HG03378 (cell line): ENCODE data around the gene PLB1.

Experiments used
- ATAC-seq: cut with Tn5 transposase; IDR thresholded peaks from one replicate; pipeline ENCODE4 v1.9.1; 2021; ENCODE audit warnings: mild to moderate bottlenecking, moderate library complexity; ENCODE audit not compliant: unreplicated experiment

PLB1 gene

DNA sequence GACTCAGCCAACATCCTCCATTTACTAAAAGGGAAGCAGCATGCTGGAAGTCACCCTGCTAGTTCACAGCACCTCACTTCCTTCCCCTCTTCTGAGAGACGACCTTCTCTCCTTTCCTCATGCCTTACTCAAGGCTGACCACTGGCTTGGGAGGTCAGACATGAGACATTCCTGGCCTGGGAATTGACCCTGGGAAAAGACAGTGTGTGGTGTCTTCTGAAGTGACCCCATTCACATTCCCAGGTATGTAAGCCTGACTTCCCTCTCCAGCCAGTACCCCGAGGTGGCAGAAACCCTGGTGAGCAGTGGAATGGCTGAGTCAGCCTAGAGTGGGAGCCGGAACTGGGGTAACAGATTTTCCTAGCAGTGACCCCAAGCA lies 92.4 kb downstream of the PLB1 start:
- no peak for ATAC-seq

DNA sequence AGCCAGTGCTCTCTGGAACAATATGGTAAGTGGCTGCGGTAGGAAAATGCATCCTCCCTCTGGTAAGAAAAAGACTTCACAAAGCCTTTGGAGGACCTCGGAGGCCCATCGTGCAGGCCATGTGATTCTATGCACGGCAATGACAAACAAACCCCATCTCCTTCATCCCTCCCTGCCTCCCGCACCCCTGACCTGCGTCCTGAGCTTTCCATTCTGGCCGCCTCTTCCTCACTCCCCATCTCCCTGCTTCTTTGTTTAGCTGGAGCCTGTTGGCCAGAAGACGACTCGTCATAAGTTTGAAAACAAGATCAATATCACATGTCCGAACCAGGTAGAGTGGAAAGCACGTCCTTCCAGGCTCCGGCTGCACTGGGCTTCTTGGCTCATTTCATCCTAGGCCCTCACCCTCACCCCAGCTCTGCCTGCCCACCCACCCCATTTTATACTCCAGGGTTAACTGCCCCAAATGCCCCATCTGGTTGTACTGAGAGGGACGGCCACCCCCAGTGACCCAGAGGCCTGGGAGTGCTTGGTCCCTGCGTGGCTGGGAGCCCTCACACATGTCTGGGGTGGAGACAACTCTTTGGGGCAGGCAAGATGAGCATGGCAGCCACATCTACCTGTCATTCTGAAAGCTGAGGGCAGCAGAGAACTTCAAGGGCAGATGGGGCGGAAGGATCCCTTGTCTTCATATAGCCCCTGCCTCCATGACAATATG lies 94.0 kb downstream of the PLB1 start:
- no peak for ATAC-seq

DNA sequence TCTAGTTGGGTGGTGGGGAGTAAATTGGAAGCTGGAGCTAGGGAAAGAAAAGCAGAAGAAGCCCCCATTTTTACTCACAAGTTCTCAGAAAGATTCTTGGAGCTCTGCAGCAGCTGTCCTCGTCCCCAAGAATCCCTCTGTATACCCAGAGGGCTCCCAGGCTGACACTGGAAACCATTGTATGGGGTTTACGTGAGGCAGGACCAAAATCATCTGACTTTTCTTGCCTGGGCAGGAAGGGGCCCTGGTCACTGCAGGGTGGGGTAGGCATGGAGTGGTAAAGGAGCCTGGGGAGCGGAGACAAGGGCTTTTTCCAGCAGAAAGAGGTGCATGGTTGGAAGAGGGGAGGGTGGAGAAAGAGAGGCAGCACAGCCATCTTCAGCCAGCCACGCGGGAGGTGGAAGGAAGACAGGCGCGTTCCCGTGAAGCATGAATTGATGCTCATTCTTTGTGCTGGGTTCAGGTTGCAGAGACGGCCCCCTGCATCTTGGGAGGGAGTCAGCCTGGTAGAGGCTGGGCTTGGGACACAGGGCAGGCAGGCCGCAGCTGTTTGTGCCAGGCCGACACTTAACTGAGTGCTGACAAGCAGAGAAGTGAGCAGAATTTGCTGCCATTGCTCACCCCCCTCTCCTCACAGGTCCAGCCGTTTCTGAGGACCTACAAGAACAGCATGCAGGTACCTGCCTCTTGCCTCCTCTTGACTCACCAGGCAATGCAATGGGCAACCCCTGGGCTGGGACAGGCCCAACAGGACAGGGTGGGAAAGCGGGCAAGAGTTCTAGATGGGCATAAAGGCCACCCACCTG lies 94.8 kb downstream of the PLB1 start:
- no peak for ATAC-seq

DNA sequence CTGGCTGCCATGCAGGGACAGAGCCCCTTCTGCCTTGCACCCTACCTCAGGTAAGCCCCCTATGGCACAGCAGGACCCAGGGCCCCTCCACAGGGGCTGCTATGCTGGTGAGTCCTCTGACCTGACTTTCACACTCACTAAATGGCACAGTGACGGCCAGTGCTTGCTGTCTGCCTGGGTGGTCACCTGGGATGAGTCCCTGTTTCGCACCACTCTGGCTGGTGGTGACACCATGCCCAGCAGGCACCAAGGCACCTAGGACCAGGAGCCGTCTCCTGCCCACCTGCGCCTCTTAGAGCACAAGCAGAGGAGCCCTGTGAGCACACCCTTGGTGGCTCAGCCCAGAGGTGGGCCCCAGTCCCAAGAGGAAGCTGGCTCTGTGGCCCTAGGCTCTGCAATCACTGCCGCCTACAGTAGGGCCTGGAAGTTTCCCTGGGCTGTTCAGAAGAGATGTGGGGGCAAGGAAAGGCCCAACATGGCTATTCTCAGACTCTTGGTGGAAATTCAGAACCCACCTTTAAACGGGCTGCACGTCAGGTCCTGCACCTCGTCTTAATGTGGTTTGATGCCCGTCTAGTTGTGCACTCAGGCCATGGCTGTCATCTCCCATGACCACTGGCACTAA lies 96.0 kb downstream of the PLB1 start:
- ATAC-seq = no peak

DNA sequence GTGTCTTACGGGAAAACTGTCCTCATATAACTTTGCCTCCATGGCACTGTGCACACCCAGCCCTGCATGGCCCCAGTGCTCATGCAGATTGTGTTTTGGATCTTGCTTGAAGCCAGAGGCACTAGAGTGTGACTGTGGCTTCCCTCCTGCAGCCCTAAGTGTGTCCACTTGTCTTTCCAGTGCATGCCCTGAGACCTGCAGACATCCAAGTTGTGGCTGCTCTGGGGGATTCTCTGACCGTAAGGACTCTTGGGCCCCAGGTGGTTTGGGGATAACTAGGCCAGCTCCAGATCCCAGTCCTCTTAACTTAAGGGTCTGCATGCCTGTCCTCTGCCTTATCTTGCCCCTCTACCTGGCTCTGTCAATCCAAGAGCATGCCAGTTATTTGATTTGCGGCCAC lies 96.6 kb downstream of the PLB1 start:
- ATAC-seq = no peak

DNA sequence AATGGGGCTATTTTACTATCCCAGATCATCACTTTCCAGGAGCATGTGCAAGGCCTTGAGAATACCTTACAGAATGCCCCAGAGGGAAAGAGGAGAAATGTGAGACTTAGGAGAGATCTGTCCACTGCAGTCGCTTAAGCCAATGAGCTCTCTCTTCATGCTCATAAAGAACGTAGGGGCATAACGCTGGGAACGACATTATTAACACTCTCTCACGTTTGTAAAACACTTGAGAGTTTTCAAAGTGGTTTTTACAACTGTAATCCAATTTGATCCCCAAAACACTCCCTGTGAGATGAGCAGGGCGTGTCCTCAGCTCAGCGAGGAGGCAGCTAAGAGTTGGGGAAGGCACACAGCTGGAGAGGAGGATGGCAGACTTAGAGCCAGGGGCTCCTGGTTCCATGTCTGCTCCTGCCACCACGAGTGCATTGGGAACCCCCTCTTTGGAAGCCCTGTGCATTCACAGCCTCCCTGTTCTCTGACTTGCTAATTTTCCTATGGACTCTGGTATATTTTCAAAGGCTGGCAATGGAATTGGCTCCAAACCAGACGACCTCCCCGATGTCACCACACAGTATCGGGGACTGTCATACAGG lies 97.4 kb downstream of the PLB1 start:
- ATAC-seq = no peak

DNA sequence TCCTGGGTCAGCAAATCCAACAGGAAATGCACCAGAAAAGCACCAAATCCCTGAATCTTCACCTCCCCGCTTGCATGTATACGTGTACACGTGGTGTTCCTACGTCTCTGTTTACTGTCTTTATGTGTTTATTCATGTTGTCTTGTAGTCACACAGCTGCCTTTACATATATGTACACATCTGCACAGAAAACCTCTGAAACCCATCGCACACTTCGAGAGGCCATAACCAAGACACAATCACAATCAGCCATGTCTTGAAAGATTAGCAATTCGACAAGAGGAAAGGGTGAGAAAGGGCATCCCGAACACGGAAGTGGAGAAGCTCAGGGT lies 98.1 kb downstream of the PLB1 start:
- ATAC-seq = peak; percentile 31

DNA sequence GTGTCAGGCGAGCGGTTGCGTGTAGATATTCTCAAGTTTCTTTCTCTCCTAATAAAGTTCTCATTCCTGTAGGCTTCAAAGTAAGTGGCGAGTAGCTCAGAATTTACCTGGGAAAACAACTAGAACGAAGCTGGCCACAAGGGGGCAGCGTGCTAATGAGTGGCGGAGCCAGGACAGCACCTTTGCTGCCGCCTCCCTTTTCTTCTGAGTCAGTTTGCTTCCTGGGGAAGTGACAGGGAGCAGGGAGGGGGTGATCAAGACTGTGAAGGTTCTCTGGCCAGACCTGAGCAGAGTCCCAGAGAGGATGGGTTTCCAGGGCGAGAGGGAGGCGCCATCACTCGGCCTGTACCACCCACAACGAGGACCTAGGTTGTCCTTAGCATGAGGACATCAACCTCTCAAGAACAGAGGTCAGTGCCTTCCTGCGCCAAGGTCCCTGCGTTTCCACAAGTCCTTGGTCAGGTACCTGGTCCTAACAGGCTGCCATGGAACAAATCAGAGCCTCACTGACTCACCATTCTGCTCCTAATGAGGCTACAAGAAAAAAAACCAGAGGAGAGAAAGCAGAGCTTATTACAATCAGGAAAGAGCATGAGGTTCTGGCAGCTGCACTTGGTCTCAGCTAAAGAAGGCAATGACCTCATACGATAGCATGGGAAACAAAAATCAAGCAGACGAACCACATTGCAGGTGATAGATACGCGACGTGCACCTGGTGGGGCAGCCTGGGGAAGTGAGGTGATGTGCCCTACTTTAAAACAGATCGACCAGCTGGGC lies 98.7 kb downstream of the PLB1 start:
- peak; percentile 59 for ATAC-seq

DNA sequence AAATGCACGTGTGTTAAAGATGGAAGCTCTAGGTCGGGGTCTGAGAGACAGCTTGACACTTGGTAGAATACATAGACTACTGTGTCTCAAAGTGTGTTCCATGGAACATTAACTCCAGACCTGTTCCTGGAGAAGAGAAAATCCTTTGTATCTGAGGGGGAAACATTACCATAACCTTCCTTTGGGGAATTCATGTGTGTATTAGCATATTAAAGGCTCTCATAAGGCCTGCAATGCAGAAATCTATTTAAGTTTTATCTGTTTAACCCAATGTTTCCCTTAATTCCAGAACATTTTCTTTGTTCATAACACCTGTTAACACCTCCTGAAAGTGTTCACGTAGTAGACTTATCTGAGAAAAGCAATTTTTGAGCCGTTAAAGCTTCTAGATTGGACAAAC lies 99.5 kb downstream of the PLB1 start:
- no peak for ATAC-seq

DNA sequence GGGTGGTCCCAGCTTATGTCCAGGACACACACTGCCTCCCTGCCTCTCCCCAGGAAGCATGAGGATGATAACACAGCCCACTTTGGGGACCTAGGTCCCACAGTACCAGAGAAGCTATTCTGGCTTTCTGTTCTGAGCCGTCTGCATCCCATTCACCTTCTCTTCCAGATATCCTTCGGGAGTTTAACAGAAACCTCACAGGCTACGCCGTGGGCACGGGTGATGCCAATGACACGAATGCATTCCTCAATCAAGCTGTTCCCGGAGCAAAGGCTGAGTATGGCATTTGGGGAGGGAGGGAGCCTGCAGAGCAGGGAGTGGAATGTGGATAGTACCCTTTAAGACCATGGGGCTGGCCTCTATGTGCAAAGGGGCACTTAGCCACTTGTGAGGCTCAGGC lies 102.6 kb downstream of the PLB1 start:
- ATAC-seq = no peak

DNA sequence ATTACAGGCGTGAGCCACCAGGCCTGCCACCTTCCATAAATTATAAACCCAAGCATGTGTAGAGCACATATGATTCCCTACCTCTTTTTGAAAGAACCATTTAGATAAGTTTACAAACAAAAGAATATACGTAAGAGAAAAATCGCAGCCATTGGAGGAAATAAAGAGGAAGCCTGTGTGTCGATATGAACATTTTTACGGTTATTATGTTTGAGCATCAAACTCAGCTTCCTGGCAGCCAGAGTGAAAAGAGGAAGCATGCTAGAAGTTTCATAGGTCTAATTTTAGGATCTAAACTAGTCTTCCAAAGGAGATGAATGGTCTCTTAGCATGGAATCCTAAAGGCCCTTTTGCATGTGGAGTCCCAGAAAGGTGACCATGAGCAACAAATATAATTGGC lies 104.3 kb downstream of the PLB1 start:
- ATAC-seq = no peak

DNA sequence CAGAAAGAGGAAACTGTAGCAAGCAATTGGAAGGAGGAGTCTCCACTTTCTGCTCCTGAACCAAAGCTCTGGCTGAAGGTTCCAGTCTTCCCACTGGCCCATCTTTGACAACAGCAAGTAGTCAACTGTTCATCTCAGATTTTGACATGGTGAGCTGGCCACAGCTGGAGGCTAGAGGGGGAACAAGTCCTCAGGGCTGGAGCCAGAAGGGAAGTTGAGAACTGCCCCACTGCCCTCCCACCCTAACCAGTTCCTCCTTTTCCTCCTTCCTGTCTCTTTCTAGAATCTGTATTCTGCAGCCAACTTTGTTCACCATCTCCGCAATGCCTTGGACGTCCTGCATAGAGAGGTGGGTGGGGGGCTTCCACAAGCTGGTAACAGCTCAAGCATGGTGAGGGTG lies 105.8 kb downstream of the PLB1 start:
- no peak for ATAC-seq

DNA sequence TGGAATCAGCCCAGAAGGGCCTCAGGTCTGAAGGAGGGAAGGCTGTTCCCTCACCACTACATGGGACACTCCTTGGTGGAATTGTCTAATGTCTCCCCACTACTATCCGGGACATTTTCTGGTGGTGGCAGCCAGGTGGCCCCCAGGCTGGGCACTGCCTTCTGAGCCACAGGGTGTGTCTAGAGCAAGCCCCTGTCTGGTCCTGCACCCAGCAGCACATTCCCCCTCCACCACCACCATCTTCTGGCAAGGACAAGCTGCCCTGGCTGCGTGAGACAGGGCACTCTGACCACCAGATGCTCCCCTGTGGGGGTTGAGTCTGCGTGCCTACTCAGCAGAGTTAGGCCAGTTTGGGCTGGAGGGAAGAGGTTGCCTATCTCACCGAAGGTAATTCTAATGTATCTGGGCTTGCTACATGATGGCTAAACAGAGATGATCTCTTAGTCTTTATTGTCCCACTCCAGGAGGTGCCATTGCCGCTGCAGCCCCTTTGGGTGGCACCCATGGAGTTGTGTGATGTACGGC lies 106.3 kb downstream of the PLB1 start:
- no peak for ATAC-seq

DNA sequence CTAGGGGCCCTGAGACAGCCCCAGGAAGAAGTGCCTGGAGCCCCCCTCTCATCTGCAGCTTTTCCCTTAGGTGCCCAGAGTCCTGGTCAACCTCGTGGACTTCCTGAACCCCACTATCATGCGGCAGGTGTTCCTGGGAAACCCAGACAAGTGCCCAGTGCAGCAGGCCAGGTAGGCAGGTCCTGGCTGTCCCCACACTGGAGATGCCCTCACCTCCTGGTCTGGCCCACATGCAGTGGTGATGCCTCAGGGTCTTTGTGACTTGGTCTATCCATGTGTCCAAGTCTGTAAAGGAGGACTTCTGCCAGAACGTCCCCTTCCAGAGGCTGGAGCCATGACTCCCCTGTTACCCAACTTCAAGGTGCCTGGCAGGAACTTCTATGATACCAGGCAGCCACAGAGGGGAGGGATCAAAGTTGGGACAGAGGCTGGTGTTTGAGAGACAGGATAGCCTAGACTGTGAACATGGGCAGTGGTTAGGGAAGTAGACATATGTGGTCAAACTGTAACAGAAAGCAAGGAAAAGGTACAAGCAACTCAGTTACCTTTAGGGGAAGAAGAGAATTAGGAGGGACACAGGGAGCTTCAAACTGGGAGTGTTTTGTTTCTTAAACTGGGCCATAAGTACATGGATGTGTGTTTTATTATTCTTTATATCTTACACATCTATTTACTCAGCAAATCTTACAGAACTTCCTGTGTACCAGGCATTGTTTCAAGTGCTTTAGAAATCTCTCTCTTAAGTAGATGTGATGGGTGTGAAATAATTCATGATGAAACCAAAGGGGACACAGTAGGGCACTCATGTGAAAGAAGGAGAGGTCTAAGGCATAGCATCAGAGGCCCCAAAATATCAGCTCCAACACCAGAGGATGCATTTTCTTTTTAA lies 107.1 kb downstream of the PLB1 start:
- no peak for ATAC-seq

DNA sequence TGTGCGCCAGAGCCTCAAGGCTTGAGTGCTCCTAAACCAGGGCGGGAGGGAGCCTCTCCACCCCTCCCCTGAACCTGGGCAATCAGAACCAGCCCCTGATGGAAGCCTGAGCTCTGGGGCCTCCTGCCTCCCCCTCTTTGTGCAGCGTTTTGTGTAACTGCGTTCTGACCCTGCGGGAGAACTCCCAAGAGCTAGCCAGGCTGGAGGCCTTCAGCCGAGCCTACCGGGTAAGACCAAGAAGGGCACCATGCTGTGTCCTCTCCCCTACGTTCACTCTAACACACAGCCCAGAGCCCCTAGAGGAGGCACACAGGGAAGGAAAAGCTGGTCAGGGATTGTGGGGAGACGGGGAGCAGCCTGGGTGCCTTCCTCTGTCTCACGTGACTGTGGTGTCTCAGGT lies 108.0 kb downstream of the PLB1 start:
- ATAC-seq = no peak

DNA sequence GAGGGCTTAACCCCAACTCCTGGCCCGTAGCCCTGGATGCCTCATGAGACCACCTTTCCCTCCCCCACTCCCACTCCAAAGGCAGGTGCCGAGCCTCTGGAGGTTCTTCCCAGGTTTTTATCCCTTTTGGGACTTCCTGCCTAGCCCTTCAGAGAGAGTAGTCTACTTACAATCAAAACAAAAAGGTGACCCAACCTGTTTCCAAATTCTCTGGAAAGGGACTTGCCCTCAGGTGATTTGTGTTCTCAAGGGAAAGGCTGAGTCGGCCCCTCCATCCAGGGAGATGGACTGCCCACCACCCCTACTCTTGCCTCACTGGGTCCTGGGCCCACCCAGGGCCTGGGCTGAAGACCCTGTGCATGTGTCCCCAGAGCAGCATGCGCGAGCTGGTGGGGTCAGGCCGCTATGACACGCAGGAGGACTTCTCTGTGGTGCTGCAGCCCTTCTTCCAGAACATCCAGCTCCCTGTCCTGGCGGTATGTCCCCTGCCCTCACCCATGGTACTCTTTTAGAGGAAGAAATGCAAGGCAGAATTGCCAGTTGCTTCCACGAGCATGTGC lies 108.5 kb downstream of the PLB1 start:
- no peak for ATAC-seq

DNA sequence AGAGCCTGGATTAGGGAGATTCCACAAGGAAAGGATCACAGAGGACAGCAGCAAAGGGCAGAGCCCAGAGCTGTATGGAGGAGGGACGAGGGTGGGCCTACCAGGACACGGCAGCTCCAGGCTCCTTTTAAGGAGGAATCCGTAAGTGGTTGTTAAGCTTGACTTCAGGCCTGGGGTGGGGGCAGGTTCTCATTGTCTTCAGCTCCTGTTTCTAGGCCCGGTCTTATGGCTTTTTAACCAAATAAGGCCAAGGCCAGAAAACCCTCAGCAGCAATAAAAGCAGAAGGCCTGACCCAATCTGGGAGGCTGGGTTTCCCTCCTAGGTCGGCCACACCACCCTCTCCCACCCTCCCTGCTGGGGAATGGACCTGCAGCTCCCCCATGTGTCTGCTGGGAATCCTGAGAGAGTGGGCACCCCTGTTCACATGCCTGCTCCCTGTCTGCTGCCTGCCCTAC lies 111.2 kb downstream of the PLB1 start:
- no peak for ATAC-seq

DNA sequence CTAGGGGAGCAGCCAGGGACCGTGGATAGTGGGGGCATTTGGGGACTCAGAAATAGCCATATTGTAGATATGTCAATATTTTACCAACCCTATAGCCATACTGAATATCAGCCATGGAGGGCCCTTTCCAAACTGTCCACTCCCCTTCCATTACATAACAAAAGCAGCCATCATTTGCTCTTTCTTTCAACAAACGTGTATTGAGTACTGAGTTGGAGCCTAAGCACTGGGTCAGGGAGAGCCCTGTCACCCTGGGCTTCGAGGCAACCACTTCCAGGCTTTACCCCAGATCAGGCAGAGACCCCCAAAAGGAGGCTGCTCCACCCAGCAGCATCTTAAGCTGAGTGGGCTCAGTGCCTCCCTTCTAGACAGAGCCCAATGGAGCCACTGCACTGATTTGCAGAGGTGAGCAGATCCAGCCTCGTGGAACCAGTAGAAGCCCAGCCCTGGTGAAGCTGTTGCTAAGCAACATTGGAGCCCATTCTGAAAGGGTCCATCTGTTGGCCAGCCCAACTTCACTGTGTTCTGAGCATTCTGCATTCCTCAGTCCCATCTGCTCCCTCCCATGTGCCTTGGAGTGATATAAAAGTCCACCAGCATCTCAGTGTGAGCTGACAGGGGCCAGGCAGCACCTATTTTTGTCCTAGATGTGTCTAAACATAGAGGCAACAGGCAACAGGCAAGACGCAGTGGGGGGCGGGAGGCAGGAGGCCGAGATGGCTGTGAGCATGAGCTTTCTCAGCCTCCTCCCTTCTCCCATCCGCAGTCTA lies 112.1 kb downstream of the PLB1 start:
- ATAC-seq = no peak
